HT1080 (cell line): ENCODE measurements around the gene SLC25A23. TPM values are rescaled to one million over a fixed set of nuclear protein-coding genes. Genes with fewer than 3 reads are reported as not detected.

Experiments used
- DNase-seq: peaks from one replicate; pipeline ENCODE4 v3.0.0-alpha.2; 2015; ENCODE audit warnings: low read depth
- total RNA-seq: library from RNA; depleted of rRNA; stranded (reverse); fragments of >200 nt; shearing (Covaris generic); gene quantifications from 2 replicates; pipeline ENCODE4 v1.2.3, GENCODE V29; 2014

SLC25A23 gene
- total RNA-seq, 1 experiment from 2014 or later: 39.5 TPM

DNA sequence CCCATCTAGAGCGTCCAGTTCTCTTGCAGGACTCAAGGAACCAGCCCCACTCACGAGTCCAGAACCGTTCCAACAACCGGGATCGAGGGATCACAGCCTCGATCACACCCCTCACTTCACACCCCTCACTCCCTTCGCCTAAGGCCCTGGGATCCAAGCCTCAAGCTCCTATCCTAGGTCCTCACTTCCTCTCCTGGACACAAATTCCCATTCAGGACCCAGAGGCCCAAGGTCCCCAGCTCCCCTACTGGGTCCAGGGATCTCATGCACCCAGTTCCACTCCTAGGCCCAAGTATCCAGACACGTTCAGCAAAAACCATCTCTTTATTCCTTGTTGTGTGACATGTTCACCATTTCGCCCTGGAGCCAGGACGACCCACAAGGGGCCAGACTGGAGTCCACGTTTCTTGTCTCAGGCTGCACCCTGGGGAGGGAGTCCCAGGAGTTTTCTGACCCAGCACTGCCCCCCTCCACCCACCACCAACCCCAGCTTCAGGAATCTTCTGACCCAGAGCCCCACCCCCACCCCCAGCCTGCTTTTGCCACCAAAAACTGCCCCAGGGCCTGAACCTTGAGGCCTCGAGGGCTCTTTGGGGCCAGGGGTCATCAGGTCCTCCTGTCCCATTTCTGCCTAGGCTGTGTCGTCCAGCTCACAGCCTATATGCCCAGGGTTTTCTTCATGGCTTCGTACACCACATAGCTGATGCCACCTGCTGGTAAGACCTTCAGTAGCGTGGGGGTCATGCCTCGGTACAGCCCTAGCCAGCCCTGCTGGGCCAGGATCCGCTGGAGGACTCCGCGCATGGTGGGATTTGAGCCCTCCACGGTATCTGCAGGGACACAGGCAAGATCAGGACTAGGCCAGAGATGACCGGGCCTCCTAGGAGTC is 33.6 kb downstream of the SLC25A23 start:
- DNase-seq: no peak

DNA sequence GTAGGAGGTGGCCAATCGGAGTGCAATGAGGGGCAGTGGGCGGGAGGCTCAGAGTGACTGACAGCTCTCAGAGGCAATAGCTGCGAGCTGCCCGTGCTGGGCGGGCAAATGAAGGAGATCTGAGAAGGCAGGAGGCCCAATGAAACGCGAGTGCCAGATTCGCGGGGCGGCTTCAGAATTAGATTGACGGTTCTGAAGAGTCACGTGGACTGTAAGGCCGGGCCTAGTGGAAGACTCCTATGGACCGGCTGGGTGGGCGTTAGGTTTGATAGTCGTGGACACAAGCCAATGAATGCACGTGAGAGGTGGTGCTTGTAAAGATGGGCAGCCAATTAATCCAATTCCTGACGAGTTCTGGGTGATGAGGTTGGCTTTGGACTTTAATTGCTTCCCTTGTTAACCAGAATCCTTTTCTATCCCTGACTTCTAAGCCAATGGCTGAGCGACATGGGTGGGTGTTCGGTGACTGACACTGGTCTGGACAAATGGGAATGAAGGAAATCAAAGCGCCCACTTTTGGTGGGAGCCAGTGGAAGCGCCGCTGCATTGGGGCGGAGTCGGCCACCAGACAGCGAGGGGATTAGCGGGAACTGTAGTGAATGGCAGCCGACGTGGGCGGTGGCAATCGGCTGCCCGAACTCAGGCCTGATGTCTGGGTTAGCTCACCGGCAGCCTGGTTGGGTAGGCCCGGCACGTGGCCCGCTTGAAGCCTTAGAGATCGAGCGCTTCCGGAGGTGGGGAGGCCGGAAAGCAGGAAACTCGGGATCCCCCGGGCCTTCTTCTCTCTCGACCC is 34.5 kb downstream of the SLC25A23 start:
- DNase-seq: peak; percentile 100

- DNase-seq: no peak
Observed at GRCh38 chr19:6424195-6424938, 35.2 kb downstream of the SLC25A23 start, which contains the start of gene KHSRP. Gene KHSRP, minus strand, starts transcription at chr19:6424811. Its CDS starts 110 bp downstream, at chr19:6424701.

- peak; percentile 45 for DNase-seq
Observed at GRCh38 chr19:6423499-6424194, 35.9 kb downstream of the SLC25A23 start.

DNA sequence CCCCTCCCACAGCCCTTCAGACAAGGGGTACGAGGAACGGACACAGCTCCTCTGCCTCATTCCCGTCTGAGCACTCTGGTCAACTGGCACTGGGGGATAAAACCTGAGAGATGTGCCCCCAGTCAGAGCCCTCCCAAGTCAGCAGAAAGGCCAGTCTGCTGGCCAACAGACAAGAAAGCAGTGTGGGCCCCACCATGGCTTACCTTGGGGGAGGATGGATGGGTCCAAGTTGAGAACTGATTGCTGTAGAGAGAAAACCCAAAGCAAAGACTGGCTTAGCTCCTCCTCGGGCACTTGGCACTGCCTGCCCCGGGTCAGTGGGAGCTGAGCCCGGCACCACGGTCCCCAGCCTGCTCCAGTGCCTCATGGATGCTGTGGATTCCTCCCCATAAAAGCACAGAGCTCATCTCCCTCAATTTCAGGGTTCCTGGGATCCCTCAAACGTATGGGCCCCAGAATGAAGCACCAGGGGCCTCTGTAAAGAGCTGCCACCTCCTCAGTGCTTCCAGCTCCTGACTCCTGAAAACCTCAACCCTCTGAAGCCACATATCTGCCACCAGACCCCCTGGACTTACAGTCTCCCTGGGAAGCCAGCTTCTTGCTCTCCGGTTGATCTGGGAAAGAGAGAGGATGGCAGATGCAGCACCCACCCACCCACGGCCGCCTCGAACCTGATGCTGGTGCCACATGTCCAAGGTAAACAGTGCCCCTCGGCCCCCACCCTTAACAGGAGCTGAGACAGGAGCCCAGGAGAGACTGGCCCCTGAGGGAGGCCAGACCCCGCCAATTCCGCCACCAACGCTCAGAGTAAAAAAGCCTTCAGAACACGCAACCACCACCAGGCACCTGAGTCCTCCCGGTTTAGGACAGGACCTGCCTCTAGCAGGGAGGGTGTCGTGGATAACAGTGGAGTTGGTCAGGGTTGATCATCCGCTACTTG is 38.2 kb downstream of the SLC25A23 start:
- no peak for DNase-seq

GRCh38 chr19:6418562-6418932 is 41.0 kb downstream of the SLC25A23 start:
- DNase-seq: no peak

GRCh38 chr19:6417713-6418561 is 41.7 kb downstream of the SLC25A23 start:
- DNase-seq: no peak

DNA sequence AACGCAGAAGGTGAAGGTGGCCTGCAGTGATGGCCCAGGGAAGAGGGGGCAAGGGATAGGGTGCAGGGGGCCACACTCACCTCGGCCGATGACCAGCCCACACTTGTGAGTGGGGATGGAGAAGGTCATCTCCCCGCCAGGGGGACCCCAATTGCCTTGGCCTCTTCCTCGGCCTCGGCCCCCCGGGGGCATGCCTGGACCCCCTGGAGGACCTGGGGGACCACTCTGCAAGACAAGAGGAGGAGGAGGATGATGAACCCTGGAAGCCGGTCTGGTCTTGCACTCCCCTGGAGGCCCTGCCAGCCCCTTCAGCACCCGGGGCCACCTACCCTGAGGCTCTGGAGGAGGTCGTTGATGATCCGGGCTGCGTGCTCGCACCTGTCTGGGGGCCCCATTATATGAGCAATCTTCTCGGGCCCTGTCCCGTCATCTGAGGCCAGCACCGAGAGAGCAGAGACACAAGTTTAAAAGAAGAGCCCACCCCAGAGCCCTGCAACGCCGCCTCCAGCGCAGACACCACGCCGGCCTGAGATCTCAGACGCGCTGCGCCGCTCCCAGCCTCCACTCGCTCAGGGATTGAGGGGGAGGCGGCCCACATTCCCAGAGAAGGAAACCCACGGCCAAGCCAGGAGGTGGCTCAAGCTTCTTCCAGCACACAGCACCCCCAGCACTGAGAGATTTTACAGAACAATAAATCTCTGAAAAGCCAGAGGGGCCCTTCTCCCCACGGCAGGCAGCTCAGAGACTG is 42.8 kb downstream of the SLC25A23 start:
- DNase-seq: no peak

GRCh38 chr19:6415591-6416190 is 43.9 kb downstream of the SLC25A23 start:
- no peak for DNase-seq

GRCh38 chr19:6414793-6415590 is 44.6 kb downstream of the SLC25A23 start:
- no peak for DNase-seq

- DNase-seq: no peak
Observed at GRCh38 chr19:6413721-6414643, 45.6 kb downstream of the SLC25A23 start.

- DNase-seq: no peak
Observed at GRCh38 chr19:6413291-6413690, 46.3 kb downstream of the SLC25A23 start.

DNA sequence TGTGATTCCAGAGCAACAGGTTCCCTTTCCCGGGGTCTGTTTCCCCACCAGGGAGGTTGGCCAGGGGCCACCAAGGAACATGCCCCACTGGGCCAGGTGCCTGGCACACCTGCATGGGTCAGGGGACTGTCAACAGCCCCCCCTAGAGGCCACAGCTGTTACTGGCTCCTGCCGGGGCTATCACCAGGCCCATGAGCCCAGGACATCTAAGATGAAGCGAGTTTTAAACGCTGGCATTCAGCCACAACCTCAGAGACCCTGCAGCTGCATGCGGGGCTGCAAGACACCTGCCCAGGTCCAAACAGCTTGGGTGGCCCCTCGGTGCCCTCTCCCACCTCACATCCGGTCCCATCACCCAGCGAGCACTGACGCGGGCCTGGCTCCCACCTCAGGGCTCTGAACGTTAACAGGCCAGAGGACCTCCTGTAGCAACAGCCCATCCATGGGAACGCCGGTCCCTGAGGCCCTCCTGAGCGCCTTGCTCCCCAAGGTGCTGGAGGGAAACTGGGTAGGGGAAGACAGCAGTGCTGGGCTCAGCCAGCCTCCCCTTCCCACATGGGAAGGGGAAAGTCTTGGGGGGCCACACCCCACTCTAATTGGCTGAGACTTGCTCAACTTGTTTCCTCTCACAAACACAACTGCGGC is 47.0 kb downstream of the SLC25A23 start:
- no peak for DNase-seq

DNA sequence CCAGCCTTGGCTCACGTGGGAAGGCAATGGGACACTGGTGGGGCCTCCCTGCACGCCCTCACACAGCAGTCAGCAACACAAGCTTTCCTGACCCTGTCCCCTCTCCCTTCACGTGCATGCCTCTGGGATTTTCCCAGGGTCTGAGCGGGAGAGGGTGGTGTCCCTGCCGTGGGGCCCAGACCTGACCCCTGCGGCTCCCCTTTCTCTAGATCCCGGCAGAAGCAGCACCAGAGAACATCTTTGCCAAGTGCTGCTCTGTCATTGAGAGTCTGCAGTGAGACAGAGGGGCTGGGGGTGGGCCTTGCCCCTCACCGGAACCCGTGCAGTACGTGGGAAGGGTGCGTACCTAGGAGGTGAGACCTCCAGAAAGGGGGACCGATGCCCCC is 47.5 kb downstream of the SLC25A23 start:
- no peak for DNase-seq

GRCh38 chr19:6409346-6409745 is 50.2 kb downstream of the SLC25A23 start:
- no peak for DNase-seq
